DLD1 (cell line): Measurements from ENCODE around the gene HOXC6.

Experiments used
- in situ Hi-C: cut with HindIII; loops from 2 replicates; pipeline ENCODE4 v1.10.0; 2017; ENCODE audit warnings: low sequenced_read_pairs

The HOXC6 gene

DNA sequence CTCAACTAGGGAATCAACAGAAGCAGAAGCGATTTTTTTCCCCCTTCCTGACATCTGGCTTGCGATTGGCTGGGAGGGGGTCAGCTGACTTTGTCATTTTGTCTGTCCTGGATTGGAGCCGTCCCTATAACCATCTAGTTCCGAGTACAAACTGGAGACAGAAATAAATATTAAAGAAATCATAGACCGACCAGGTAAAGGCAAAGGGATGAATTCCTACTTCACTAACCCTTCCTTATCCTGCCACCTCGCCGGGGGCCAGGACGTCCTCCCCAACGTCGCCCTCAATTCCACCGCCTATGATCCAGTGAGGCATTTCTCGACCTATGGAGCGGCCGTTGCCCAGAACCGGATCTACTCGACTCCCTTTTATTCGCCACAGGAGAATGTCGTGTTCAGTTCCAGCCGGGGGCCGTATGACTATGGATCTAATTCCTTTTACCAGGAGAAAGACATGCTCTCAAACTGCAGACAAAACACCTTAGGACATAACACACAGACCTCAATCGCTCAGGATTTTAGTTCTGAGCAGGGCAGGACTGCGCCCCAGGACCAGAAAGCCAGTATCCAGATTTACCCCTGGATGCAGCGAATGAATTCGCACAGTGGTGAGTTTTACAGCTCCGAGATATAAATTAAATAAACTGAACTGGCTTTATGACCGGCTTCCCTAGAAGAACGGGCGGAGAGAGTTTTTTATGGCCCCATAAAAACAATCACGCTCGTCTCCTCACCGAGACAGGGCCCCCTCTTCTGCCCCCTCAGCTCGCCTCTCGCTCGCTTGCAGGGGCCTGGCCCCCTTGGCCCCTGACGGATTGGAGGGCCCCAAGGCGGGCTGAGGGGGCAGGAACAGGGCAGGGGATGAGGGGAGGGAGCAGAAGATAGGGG is at the start of gene HOXC6:
HOXC6 (plus strand) TSS at position 127 of the 888 bp plus-strand sequence; CDS start at position 209, 82 bp downstream.
- in situ Hi-C loops = no loop called here

DNA sequence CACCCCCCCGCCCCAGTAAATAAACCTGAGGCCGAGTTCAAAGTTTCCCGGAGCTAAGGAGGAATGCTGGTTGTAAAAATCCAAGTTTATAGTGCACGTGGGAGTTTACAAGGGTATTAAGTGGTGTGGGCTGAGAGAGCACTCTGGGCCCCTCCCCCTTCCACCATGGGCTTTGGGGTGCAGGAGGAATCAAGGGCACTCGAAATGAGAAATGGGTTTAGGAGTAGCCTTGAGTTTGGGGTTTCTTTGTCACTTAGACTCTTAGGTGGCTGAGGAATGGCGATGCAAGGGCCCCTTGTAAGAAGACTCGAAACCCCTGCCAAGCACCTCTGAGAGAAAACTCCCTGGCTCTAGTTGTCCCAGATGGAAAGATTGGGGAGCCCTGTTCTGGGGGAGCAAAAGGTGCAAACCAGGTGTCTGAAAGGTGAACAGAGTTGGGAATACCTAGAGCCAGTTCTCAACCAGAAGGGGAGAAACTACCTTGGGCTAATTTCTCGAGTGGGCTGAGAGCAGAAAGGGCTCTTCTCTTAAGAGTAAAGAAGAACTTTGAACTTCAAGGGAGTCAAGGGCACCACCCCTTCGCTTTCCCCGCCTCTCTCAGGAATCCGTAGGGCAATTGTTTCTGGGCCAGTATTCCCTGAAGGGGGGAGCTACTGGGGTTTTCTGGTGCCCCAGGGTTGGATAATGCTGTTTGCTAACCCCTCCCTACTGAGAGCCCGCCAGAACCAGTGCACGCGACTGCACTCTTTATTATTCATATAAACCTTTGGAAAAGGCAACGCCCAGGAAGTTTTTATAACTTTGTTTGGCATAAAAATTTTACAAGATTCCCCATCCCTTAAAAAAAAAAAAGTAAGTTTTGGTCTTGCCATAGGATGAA is 49.5 kb upstream of the HOXC6 start:
- in situ Hi-C loops = no loop called here

DNA sequence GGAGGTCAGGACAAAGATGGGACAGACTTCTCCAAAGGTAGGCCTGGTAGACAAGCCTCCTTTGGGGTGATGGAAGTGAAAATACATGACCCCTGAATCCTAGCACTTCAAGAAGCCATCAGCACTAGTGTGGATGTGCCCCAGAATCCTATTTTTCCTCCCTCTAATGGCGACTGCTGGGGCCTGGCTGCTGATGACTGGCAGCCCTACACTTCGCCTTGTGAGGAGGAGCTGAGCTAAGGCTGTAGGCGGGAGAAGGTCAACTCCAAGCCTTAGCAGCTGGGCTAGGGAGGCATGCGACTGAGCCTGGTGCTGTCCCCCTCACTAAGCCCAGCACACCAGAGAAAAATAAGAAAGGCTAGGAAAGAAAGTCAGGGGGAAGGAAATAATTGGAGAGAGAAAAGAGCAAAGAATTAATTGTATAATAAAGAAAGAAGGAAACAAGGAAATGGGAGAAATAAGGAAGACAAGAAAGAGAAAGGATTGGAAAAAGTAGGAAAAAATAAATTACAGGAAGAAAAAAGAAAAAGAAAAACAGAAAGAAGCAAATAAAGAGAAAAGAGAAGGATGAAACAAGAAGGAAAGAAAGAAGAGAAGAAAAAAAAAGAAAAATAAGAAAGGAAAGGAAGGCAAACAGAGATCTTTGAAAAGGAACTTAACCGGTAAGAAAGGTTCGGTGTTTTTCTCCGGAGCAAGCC is 48.0 kb upstream of the HOXC6 start:
- in situ Hi-C loops = no loop called here

DNA sequence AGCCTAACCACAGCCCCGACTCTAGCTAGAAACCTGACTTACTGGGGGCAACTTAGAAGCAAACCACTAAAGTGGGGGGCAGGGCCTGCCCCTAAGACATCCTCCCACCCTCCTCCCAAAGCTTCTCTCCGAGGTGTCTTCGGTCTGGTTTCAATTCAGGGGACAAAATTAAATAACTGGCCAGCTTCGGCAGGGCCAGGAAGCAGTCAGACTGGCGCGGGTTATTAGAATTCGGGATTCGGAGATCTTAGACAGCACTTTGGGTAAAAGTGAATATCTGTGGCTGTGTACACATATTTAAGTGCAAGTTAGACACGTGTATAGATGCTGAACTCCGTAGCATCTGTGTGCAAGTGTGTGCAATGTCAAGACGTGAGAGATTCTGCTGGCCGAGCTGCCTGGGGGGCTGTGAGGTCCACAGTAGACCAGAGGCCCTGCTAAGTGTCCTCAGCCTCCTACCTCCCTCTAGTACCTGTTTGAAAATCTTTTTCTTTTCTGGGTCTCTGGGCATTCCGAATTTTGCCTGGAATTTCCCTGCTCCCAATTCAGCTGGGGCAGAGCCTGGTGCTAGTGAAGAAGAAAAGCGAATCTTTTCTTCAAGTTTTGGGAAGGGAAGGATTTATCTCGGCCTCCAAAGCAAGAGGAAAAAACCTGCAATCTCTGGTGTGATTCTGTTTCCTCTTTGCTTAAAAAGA is 47.3 kb upstream of the HOXC6 start:
- in situ Hi-C loops = no loop called here

DNA sequence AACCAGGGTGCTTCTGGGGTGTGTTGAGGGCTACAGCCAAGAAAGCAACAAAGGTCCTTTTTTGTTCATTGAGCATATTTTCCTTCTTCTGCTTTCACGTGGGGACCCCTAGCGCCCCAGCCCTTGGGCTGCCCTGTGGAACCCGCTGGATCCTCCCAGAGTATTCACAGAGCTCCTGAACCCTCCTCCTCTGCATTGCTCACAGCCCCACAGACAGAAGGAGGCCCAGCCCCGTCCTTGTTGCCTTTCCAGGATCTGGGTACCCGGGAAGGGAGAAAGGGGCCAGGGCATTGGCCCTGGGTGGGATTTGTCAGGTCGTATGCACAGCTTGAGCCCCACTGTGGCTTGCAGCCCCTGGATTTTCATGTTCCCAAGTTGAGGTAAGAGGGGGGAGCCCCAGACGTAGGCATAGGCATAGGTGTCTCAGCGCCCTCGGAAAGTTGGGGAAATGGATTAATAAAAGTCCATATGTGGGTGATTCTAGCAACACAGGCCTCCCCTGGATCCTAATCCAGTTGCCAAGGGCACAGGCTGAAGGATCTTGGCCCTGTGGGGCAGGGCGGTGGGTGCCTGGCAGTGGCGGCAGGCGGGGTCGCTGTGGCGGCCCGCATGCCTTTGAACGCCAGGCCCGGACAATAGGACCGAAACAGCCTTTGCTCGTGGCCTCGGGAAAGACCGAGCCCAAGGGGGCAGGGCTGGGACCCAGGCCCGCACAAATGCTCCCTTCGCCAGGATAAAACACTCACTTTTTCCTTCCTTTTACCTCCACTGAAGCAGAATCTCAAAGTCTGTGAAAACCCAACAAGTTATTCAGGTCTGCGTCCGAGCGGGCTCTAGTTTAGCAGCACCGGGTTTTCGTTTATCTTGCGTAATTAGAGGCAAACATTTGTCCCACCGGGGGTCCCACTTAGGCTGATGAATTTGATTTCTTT is 46.3 kb upstream of the HOXC6 start:
- in situ Hi-C loops = no loop called here

DNA sequence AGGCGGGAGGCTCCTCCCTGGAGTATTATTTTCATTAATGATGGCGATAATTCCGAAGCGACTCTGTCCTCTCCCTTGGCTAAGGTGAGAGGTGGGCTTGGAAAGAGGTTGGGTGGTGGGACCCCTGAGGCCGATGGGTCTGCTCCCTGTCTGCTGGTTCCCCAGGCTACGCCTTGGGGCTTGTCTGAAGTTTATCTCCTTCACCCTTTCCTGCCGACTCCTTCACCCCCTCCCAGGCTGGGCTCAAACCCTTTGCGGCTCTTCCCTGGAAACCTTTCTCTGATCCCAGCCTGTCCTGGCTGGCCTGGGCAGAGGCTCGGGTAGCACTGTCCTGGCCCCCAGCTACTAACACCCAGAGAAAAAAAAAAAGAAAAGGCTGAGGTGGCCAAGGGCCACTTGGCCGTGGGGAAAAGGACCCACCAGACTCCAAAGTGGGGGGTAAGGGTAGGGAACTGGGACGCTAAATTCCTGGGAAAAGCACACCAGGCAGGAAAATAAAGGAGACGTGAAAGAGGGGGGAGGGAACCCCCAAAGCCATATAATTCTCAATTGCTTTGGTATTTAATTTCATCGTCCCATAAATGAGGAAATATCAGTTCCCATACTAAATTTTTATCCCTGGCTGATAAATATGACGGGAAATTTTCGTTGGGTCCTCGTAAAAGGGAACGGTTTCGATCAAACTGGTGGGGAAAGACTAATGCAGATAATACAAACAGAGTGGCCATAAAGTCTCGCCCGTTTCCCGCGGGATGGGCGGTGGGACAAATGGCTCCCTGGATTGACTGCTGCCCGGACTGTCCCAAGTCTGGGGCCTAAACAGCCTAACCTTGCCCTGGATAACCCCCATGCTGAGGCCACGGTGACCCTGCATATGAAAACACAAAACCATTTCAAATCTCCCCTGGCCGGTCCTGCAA is 45.3 kb upstream of the HOXC6 start:
- in situ Hi-C loops = no loop called here

DNA sequence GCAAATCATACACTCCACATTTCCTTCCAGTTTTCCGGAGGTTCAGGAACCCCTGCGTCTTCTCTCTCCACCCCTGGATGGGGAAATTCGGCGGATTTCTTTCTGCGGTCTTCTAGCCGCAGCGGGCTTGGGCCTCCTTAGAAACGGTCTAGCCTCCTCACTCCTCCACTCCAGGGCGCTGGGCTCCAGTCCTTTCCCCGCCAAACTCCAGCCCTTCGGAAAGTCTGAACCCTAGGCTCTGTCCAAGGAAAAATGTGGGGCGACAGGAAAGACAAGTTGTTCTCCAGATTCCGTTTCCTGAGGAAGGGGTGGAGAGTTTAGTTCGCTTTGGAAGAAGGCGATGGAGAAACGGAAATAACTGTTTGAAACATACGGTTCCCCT is 44.7 kb upstream of the HOXC6 start:
- in situ Hi-C loops = no loop called here

DNA sequence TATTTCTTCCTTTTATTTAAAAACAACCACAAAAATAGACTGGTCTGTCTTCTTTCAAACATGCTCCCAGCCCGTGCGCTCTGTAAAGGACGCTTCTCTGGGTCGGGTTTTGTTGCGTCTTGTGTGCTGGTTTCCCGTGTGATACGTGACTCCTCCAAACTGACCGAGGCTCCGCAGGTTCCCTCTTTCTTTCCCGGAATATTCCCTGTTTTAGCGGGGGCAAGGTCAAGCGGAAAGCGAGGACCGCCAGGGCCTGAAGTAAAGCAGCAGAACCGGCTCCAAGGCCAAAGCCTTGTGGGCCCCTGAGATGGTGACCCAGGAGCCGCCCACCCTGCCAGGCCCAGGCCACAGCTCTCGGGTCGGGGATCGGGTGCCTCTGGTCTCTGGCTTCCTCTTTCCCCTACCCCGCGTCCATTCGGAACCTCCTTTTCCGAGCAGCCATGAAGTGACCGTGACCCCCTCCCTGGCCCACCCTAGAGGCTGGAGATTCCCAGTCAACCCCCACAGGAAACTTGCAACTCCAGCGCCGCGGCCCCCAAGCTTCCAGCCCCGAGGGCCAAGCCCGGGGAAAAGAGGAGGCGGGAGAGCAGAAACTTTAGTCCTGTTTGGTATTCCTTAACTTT is 44.2 kb upstream of the HOXC6 start:
- in situ Hi-C loops = no loop called here

DNA sequence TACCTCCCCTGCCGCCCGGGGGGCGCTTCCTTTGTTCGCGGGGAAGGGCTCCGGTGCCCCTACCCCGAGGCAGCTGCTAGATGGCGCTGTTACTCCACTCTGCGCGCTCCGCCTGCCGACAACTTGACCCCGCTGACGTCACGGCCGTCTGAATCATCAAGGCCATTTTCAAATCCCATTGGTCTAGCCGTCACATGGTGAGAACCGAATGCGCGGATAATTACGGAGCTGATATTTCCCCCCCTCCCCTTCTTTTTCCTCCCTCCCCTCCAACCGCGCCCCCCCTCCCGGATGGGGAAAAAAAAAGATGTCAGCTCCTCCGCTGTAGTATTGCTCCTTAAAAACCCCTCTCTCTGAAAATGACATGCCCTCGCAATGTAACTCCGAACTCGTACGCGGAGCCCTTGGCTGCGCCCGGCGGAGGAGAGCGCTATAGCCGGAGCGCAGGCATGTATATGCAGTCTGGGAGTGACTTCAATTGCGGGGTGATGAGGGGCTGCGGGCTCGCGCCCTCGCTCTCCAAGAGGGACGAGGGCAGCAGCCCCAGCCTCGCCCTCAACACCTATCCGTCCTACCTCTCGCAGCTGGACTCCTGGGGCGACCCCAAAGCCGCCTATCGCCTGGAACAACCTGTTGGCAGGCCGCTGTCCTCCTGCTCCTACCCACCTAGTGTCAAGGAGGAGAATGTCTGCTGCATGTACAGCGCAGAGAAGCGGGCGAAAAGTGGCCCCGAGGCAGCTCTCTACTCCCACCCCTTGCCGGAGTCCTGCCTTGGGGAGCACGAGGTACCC is 43.1 kb upstream of the HOXC6 start, which contains the start of gene HOXC10:
HOXC10 (plus strand) TSS at position 246 of the 791 bp plus-strand sequence; CDS start at position 360, 114 bp downstream.
- in situ Hi-C loops = no loop called here

DNA sequence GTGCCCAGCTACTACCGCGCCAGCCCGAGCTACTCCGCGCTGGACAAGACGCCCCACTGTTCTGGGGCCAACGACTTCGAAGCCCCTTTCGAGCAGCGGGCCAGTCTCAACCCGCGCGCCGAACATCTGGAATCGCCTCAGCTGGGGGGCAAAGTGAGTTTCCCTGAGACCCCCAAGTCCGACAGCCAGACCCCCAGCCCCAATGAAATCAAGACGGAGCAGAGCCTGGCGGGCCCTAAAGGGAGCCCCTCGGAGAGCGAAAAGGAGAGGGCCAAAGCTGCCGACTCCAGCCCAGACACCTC is 42.6 kb upstream of the HOXC6 start:
- in situ Hi-C loops = no loop called here

DNA sequence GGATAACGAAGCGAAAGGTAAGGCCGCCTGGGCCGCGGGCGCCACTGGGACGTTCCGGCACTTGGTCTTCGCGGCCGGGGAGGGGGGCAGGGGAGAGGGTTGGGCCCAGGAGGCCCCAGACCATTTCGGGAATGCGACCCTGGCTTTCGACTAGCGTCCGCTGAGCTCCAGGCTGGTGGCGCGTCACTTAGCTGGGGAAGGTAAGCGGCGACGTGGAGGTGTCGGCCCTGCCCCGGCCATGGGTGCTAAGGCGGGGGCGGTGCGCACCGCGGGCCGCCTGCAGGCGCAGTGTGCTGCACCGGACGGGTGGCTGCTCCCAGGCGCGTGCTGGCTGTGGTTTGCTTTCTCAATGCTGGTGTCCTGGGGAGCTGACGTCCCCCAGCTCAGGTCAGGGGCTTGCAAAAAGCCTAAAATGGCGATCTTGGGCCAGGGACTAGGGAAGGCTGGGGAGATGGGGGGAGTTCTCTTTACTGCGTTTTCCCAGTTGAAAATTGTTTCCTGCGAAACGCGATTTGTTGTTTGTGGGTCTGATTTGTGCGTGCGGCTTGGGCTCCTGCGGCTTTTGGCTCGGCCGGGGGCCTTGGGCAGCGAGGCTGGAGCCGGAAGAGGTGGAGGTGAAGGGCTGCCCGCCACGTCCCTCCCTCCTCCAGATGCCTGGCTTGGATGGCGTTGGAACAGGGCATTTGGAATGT is 42.1 kb upstream of the HOXC6 start:
- in situ Hi-C loops = no loop called here

DNA sequence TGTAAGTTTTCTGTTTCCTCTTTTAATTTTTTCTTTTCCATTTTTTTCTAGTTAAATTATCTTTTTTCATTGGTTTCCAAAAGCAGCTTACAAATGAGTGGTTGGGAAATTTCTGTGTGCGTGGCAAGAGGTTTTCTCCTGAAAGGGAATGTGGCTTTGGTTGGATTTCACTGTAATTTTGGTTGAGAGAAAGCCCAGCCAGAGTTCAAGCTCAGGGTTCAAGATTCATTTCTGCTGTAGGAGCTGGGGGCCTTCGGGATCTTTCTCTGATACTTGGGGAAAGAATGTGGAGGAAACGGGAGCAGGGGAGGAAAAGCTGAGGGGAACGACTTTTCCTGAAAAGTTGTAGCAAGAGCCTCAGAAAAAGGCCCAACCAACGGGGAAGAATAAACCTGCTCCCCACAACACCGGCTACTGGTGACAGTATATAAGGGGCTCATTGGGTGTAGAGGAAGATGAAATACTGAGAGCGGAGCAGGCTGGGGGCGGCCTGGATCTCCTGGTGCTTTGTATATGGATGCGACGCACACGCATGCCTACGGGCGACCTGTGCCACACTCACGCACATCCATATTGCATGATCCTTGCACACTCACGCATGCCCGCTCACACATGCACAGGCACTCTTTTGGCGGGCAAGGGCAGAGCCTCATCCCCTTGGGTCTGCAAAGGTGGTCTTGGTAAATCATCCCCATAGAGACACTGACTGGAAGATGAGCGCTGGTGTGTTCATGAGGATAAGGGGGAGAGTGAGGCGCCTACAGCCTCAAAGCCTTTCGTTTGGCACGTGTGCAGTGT is 41.4 kb upstream of the HOXC6 start:
- in situ Hi-C loops = no loop called here

DNA sequence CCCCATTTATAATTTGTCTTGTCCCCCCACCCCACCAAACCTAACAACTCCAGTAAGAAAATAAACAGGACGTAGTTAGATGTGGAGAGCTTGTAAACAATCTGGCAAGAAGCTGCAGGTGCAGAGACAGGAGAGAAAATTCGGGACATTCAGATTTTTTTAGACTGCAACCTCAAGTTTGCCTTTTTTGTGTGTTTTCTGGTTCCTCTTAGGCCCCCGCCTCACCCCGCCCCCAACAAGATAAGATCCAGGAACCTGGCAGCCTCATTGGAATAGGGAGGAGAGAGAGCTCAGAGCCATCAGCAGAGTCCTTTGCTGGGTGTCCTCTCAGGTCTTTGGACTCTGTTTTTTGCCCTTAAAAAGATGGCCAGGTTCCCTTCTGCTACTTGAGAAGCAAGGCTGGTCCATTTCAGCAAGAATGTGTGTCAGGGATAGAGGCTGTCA is 40.4 kb upstream of the HOXC6 start:
- in situ Hi-C loops = no loop called here

DNA sequence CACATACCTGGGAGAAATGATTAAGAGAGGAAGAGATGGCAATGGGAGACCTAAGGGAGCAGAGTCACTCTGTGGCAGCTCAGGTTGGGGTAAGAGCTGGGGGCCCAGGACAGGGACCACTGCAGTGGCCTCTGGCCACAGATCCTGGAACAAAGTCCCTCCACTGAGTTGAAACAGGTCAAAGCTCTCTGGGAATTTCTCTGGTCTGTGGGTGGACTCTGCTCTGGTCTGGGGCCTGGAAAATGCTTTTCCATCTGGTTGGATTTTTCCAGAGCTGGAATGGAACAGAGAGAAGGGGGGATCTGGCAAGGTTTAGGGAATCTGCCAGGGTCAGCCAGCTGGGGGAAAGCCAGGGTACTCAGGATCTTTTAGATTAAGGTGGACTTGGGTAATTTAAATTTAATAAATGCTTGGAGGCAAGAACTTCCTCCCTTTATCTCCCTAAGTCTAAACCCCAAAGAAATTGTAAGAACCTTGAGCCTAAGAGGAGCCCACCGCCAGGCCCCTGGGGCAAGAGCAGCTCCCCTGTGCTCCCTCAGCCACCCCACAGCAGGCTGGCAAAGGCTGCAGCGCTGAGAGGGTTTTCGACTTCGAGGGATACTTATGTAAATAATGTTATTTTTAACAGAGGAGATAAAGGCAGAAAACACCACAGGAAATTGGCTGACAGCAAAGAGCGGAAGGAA is 39.6 kb upstream of the HOXC6 start:
- in situ Hi-C loops = no loop called here
